Endothelial cell of umbilical vein (primary cell): ENCODE results near the gene SH3D19. TPM values are rescaled to one million over a fixed set of nuclear protein-coding genes. Genes with fewer than 3 reads are reported as not detected.

Source experiments
- BruUV-seq: library from RNA; stranded (reverse); fragments of 400-500 nt; replicated peaks from 2 replicates; lab custom pipeline; 2021; lab: Mats Ljungman, UMichigan
- CTCF ChIA-PET: fragments of 300-600, 350-600 bp; sonication (Branson Sonifier 250); formaldehyde crosslinking; loops from one replicate; lab custom pipeline; 2021; ENCODE audit warnings: antibody characterized with exemption, inconsistent platforms; lab: Charles Lee
- POLR2A ChIA-PET: fragments of 300-600, 350-600 bp; sonication (Branson Sonifier 250); formaldehyde crosslinking; loops from one replicate; lab custom pipeline; 2021; ENCODE audit warnings: antibody characterized with exemption, inconsistent platforms; lab: Charles Lee
- DNase-seq: peaks from one replicate; pipeline ENCODE4 v3.0.0-alpha.2; 2011; ENCODE audit warnings: low read depth, low spot score
- FAIRE-seq: peaks from 2 replicates; lab custom pipeline; 2011; peaks lifted over from hg19 to GRCh38; lab: Jason Lieb, UNC
- H2AFZ ChIP-seq: 2 replicates; pipeline ENCODE4 v1.6.0; 2012; ENCODE audit warnings: low read depth, low read length, control low read depth, inconsistent platforms
- H3K27ac ChIP-seq: 2 replicates; pipeline ENCODE4 v1.5.1; 2011; ENCODE audit warnings: low read depth, mild to moderate bottlenecking, control low read depth, low read length, moderate library complexity; ENCODE audit not compliant: insufficient read depth
- H3K27me3 ChIP-seq, 2 experiments: 2 replicates each; pipeline versions ENCODE4 v1.6.0 to v1.6.1; 2011; ENCODE audit warnings: low read length in 2 of 2, mixed read lengths in 1 of 2; ENCODE audit not compliant: control insufficient read depth in 2 of 2, insufficient read depth in 2 of 2
- H3K36me3 ChIP-seq, 2 experiments: 2 replicates in 1 of 2; 3 replicates in 1 of 2; pipeline ENCODE4 v1.5.1; 2011; ENCODE audit warnings: low read length in 2 of 2, mild to moderate bottlenecking in 1 of 2, moderate library complexity in 1 of 2; ENCODE audit not compliant: control insufficient read depth in 2 of 2, insufficient read depth in 2 of 2; ENCODE audit errors: extremely low read depth in 1 of 2
- H3K4me1 ChIP-seq: 3 replicates; pipeline ENCODE4 v1.5.1; 2011; ENCODE audit warnings: mild to moderate bottlenecking, low read length; ENCODE audit not compliant: control insufficient read depth, insufficient read depth; ENCODE audit errors: extremely low read depth
- H3K4me2 ChIP-seq: 2 replicates; pipeline ENCODE4 v1.6.1; 2011; ENCODE audit warnings: low read length, control low read depth, mixed read lengths; ENCODE audit not compliant: insufficient read depth
- H3K4me3 ChIP-seq, 3 experiments: fragments of 200-600 bp in 1 of 3; sonication (generic), shearing (Covaris generic) in 1 of 3; replicated peaks in 1 of 3; 2 replicates each; pipeline ENCODE4 v1.5.1; 2011 to 2016; ENCODE audit warnings: control low read depth in 3 of 3, low read length in 3 of 3, mild to moderate bottlenecking in 2 of 3, inconsistent platforms in 1 of 3, low read depth in 1 of 3, moderate library complexity in 1 of 3; ENCODE audit not compliant: insufficient read depth in 1 of 3
- H3K79me2 ChIP-seq: 2 replicates; pipeline ENCODE4 v1.6.0; 2012; ENCODE audit warnings: low read length, inconsistent platforms; ENCODE audit not compliant: control insufficient read depth, insufficient read depth
- H3K9ac ChIP-seq: replicated peaks from 2 replicates; pipeline ENCODE3; 2011; ENCODE audit warnings: low read length, control low read depth; ENCODE audit not compliant: insufficient read depth; ENCODE audit errors: extremely low read depth
- H3K9me1 ChIP-seq: replicated peaks from 3 replicates; pipeline ENCODE4 v1.6.0; 2011; ENCODE audit warnings: mild to moderate bottlenecking, low read length; ENCODE audit not compliant: control insufficient read depth, insufficient read depth; ENCODE audit errors: extremely low read depth
- H3K9me3 ChIP-seq: replicated peaks from 2 replicates; pipeline ENCODE4 v1.5.1; 2012; ENCODE audit warnings: low read length, inconsistent platforms; ENCODE audit not compliant: control insufficient read depth, insufficient read depth
- H4K20me1 ChIP-seq: replicated peaks from 2 replicates; pipeline ENCODE3; 2011; ENCODE audit warnings: mild to moderate bottlenecking, low read length; ENCODE audit not compliant: control insufficient read depth, insufficient read depth; ENCODE audit errors: extremely low read depth
- CTCF ChIP-seq, 2 donors: IDR thresholded peaks; 1 replicate in 1 of 2; 2 replicates in 1 of 2; pipeline ENCODE4 v1.5.1; 2011; ENCODE audit warnings: low read length in 2 of 2, mild to moderate bottlenecking in 2 of 2, moderate library complexity in 2 of 2, control low read depth in 1 of 2, inconsistent platforms in 1 of 2, low read depth in 1 of 2; ENCODE audit not compliant: insufficient read depth in 1 of 2; ENCODE audit errors: extremely low read depth in 1 of 2
- EZH2 ChIP-seq: IDR thresholded peaks from 2 replicates; pipeline ENCODE4 v1.6.1; 2012; ENCODE audit warnings: borderline replicate concordance, low read depth, mild to moderate bottlenecking, moderate library complexity, low read length, inconsistent platforms; ENCODE audit not compliant: severe bottlenecking
- FOS ChIP-seq: IDR thresholded peaks from 2 replicates; pipeline ENCODE4 v1.6.1; 2011; ENCODE audit warnings: mild to moderate bottlenecking, low read length, moderate library complexity, borderline replicate concordance; ENCODE audit not compliant: insufficient read depth
- GATA2 ChIP-seq: IDR thresholded peaks from 2 replicates; pipeline ENCODE4 v1.7.0; 2011; ENCODE audit warnings: low read depth, mild to moderate bottlenecking, moderate library complexity, mixed read lengths, low read length; ENCODE audit not compliant: insufficient read length, insufficient read depth
- JUN ChIP-seq: IDR thresholded peaks from 2 replicates; pipeline ENCODE4 v1.6.1; 2011; ENCODE audit warnings: borderline replicate concordance, low read depth; ENCODE audit not compliant: insufficient read length, insufficient read depth
- MAX ChIP-seq: IDR thresholded peaks from 2 replicates; pipeline ENCODE4 v1.6.1; 2011; ENCODE audit not compliant: insufficient read depth, insufficient read length
- MYC ChIP-seq: IDR thresholded peaks from one replicate; pipeline ENCODE4 v1.6.1; 2011; ENCODE audit warnings: mild to moderate bottlenecking, low read depth, low read length
- POLR2A ChIP-seq: IDR thresholded peaks from 2 replicates; pipeline ENCODE4 v1.6.1; 2012; ENCODE audit warnings: low read depth, mild to moderate bottlenecking, control low read depth, low read length
- POLR2AphosphoS5 ChIP-seq: IDR thresholded peaks from 2 replicates; pipeline ENCODE4 v1.6.1; 2012; ENCODE audit warnings: low read depth, mild to moderate bottlenecking, control low read depth, low read length, moderate library complexity; ENCODE audit not compliant: insufficient read depth
- dilution Hi-C: fragments of 300-500 bp; cut with MboI; formaldehyde crosslinking; loops from one replicate; pipeline ENCODE4 v1.15.0; 2019; ENCODE audit warnings: low sequenced_read_pairs; ENCODE audit not compliant: extremely low pct_ligation_motif_present
- intact Hi-C: fragments of 100-400 bp; cut with micrococcal nuclease; formaldehyde crosslinking; loops from one replicate; pipeline ENCODE4 v1.10.0; 2022
- polyA plus RNA-seq, 4 experiments: library from polyadenylated mRNA; depleted of rRNA in 3 of 4; stranded (reverse) in 3 of 4; unstranded in 1 of 4; fragments of >200 nt; gene quantifications; 2 replicates each; pipeline versions ENCODE4 v1.2.1 to v1.2.3, GENCODE V29; 2011 to 2012; ENCODE audit warnings: missing spikeins in 1 of 4
- total RNA-seq: library from RNA; stranded (reverse); gene quantifications from 2 replicates; pipeline ENCODE4 v1.2.3, GENCODE V29; 2021

The SH3D19 gene
- total and polyA plus RNA-seq, 2 donors (not counting 3 experiments of a cell fraction or from before 2014, with no cell fraction given) = 37.5 to 92.8 TPM

DNA sequence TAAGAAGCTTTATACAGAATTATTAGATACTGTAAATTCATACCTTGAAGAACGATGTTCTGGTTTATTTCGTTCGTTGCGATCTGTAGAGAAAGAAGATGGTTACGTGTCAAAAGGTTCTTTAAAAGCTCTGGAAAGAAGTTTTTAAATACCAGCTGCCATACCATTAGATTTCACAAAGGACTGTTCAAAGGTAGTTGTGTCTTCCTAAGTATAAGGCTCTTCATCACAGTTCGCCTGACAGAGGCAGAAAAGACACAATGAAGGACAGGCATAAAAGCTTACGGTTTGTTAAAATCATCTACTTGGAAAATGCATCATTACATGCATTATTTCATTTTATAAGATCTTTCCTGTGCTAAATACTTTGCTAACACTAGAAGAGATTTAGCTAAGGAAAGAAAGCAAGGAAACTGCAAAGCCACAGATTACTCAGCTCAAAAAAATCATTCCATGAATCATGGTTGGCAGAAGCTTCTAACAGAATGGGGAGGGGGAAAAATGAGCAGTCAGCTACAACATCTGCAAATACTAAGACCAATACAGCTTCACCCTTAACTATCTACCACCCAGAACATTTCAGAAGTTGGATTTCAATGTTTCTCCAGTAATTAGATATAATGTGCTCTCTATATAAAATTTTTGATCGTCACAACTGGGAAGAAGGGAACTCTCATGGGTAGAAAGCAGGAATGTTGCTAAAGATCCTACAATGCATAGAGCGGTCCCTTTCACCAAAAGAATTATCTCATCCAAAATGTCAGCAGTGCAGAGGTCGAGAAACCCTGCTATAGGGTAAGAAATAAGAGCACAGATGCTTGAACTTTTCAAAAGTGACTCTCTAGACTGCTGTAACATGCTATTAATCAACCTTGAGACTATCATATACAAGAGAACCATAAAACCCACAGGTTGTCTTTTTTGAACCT, 99.1 kb downstream of the SH3D19 start:
- dilution Hi-C loops (no loop called here), intact Hi-C loops (loop anchor here (1.0 to 5.0 kb wide), 4 partner anchors 39 to 192 kb away; no protein-coding TSS in a partner anchor)
- H3K4me1 ChIP-seq = peaks cover 33% of the 10 kb centered on the region
- H3K4me3 ChIP-seq = peak overlapping the region; percentile 22 to 79 (median 38)
- no peaks in the 10 kb centered on the region for H4K20me1 ChIP-seq
- H3K9me1 ChIP-seq = no peaks in the 10 kb centered on the region
- peak overlapping the region; percentile 93 for H3K4me2 ChIP-seq
- no peak overlapping the region for H2AFZ ChIP-seq
- BruUV-seq = TSS peak; percentile 44
- peak; percentile 72 for TF ChIP-seq JUN
- no peak for TF ChIP-seq MAX
- peak; percentile 81 for TF ChIP-seq FOS
- peaks cover 8% of the 10 kb centered on the region for H3K79me2 ChIP-seq
- H3K27me3 ChIP-seq = no peaks in the 10 kb centered on the region
- no peaks in the 10 kb centered on the region for H3K9me3 ChIP-seq
- peak; percentile 92 for DNase-seq
- peak overlapping the region; percentile 80 for H3K27ac ChIP-seq
- peak; percentile 80 for FAIRE-seq
- H3K9ac ChIP-seq = peak overlapping the region; percentile 91
- ChIA-PET POLR2A (interaction anchor here (0.6 to 1.0 kb wide), 3 partner anchors 11 to 99 kb away, joined by 3 to 6 read pairs (median 3); no protein-coding TSS in a partner anchor), CTCF (interaction anchor here (0.6 to 2.1 kb wide), 11 partner anchors 9 to 386 kb away, joined by 3 to 8 read pairs (median 4); partner anchors contain the start of genes PRSS48 and SH3D19)
- no peaks in the 10 kb centered on the region for H3K36me3 ChIP-seq

DNA sequence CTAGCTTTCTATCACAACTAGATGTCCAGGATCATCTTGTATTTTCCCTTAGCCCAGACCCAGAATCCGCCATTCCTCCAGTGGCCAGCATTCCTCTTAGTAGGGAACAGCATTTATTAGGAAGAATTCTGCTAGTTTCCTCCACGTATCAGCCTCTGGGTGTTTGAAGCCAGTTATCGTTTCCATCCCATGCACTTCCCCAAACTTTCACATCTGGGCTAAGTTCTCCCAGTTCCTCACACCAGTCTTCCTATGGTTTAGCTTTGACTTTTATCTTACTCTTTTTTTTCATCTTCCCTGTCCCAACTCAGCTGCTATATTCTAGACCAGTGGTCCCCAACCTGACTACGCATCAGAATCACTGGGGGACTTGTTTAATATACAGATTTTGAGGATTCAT, 101.9 kb downstream of the SH3D19 start:
- Histone ChIP-seq H3K4me2 (no peak overlapping the region), H3K79me2 (peaks cover 8% of the 10 kb centered on the region), H3K27ac (no peak overlapping the region), H3K36me3 (peaks cover 0 to 2% of the 10 kb centered on the region in 2 experiments), H4K20me1 (no peaks in the 10 kb centered on the region), H3K4me1 (peaks cover 30% of the 10 kb centered on the region), H3K4me3 (no peak overlapping the region), H3K9ac (no peak overlapping the region), H3K9me1 (no peaks in the 10 kb centered on the region), H3K27me3 (no peaks in the 10 kb centered on the region), H2AFZ (no peak overlapping the region), H3K9me3 (no peaks in the 10 kb centered on the region)
- DNase-seq (no peak), FAIRE-seq (no peak)
- CTCF ChIA-PET = no interaction called here
- no TSS peak for BruUV-seq
- intact Hi-C loops (no loop called here), dilution Hi-C loops (no loop called here)
- POLR2A ChIA-PET = no interaction called here
- TF ChIP-seq FOS (no peak), EZH2 (no peak), MAX (no peak), MYC (no peak), POLR2A (no peak), POLR2AphosphoS5 (no peak), GATA2 (no peak), JUN (no peak), CTCF (IDR thresholded peaks at IDR 0.05; ENCODE audit: extremely low read depth in 1 of 2, insufficient read depth in 1 of 2, low read depth in 1 of 2, low read length in 2 of 2) (no peak)
